GM12878 (cell line): ENCODE measurements around the gene TAPBPL. TPM values are rescaled to one million over a fixed set of nuclear protein-coding genes. Genes with fewer than 3 reads are reported as not detected.

Experiments
- DPF2 ChIP-seq: fragments of 450-650 bp; IDR thresholded peaks from 2 replicates; pipeline ENCODE4 v1.6.1; 2017; ENCODE audit warnings: mild to moderate bottlenecking
- IKZF2 ChIP-seq, 2 experiments: fragments of 450-650 bp; IDR thresholded peaks; 2 replicates each; pipeline ENCODE4 v1.6.1; 2017; ENCODE audit warnings: mild to moderate bottlenecking in 2 of 2, moderate library complexity in 2 of 2
- KLF5 ChIP-seq: fragments of 450-650 bp; IDR thresholded peaks from 2 replicates; pipeline ENCODE4 v1.6.1; 2014; ENCODE audit warnings: mild to moderate bottlenecking; ENCODE audit not compliant: partially characterized antibody
- LARP7 ChIP-seq: fragments of 450-650 bp; IDR thresholded peaks from 2 replicates; pipeline ENCODE4 v1.6.1; 2017; ENCODE audit warnings: mild to moderate bottlenecking
- MYB ChIP-seq: fragments of 150-350 bp; IDR thresholded peaks from 2 replicates; pipeline ENCODE4 v1.6.1; 2014; ENCODE audit warnings: mild to moderate bottlenecking, low read depth, low read length, borderline replicate concordance
- PAX5 ChIP-seq: IDR thresholded peaks from 2 replicates; pipeline ENCODE4 v1.6.1; 2011; ENCODE audit warnings: low read depth, low read length, borderline replicate concordance
- SMAD1 ChIP-seq: fragments of 450-650 bp; IDR thresholded peaks from 2 replicates; pipeline ENCODE4 v1.6.1; 2018; ENCODE audit warnings: mild to moderate bottlenecking, low read depth; ENCODE audit not compliant: partially characterized antibody
- SMAD5 ChIP-seq: IDR thresholded peaks from 2 replicates; pipeline ENCODE4 v1.6.1; 2016; ENCODE audit warnings: antibody characterized with exemption, low read depth
- YBX1 ChIP-seq: fragments of 450-650 bp; IDR thresholded peaks from 2 replicates; pipeline ENCODE4 v1.6.1; 2016; ENCODE audit warnings: antibody characterized with exemption
- polyA plus RNA-seq, 11 experiments: library from polyadenylated mRNA; depleted of rRNA in 4 of 11; unstranded in 6 of 11; stranded (reverse) in 5 of 11; fragments of >200 nt; fragmentation: Nextera tagmentation in 4 of 11; fragmentation: Illumina TruSeq in 1 of 11; extraction: Ambion mirVana in 4 of 11; extraction: Trizol in 1 of 11; gene quantifications; 1 replicate in 1 of 11; 2 replicates in 10 of 11; pipeline versions ENCODE4 v1.2.1 to v1.2.3, GENCODE V29; 2011 to 2016; ENCODE audit warnings: inconsistent platforms in 2 of 11, missing spikeins in 2 of 11, low read depth in 1 of 11
- total RNA-seq, 4 experiments: library from RNA; depleted of rRNA in 3 of 4; stranded (reverse); fragments of >200 nt in 3 of 4; fragmentation: Illumina TruSeq in 1 of 4; extraction: Trizol in 1 of 4; gene quantifications; 2 replicates each; pipeline versions ENCODE4 v1.2.1 to v1.2.3, GENCODE V29; 2013 to 2021
- TF ChIP-seq, protein P1 (sequence below): fragments of 450-650 bp; IDR thresholded peaks from 2 replicates; pipeline ENCODE4 v1.6.1; 2017; ENCODE audit warnings: mild to moderate bottlenecking, moderate library complexity

The TAPBPL gene
- total and polyA plus RNA-seq, 10 of the 15 experiments (the other 5 are each of a cell fraction or from before 2014, with no cell fraction given), result 12.4 to 45.0 (median 29.9) TPM

GRCh38 chr12:6425590-6426531 is 26.0 kb upstream of the TAPBPL start (continued):
- TF ChIP-seq PAX5 (peak; percentile 85; the same call in 1 of the 2 replicates), LARP7 (0 out of 2 replicates have a peak, but pooled peaks have one; percentile 26), IKZF2 (IDR thresholded peaks at IDR 0.05) (peak; percentile 42 to 60; a peak in 2 of 4 replicates), YBX1 (no peak), SMAD5 (0 out of 2 replicates have a peak, but pooled peaks have one; percentile 2), KLF5 (no peak), MYB (no peak), DPF2 (0 out of 2 replicates have a peak, but pooled peaks have one; percentile 26), SMAD1 (peak; percentile 36)
- TF ChIP-seq, protein P1, sequence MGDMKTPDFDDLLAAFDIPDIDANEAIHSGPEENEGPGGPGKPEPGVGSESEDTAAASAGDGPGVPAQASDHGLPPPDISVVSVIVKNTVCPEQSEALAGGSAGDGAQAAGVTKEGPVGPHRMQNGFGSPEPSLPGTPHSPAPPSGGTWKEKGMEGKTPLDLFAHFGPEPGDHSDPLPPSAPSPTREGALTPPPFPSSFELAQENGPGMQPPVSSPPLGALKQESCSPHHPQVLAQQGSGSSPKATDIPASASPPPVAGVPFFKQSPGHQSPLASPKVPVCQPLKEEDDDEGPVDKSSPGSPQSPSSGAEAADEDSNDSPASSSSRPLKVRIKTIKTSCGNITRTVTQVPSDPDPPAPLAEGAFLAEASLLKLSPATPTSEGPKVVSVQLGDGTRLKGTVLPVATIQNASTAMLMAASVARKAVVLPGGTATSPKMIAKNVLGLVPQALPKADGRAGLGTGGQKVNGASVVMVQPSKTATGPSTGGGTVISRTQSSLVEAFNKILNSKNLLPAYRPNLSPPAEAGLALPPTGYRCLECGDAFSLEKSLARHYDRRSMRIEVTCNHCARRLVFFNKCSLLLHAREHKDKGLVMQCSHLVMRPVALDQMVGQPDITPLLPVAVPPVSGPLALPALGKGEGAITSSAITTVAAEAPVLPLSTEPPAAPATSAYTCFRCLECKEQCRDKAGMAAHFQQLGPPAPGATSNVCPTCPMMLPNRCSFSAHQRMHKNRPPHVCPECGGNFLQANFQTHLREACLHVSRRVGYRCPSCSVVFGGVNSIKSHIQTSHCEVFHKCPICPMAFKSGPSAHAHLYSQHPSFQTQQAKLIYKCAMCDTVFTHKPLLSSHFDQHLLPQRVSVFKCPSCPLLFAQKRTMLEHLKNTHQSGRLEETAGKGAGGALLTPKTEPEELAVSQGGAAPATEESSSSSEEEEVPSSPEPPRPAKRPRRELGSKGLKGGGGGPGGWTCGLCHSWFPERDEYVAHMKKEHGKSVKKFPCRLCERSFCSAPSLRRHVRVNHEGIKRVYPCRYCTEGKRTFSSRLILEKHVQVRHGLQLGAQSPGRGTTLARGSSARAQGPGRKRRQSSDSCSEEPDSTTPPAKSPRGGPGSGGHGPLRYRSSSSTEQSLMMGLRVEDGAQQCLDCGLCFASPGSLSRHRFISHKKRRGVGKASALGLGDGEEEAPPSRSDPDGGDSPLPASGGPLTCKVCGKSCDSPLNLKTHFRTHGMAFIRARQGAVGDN, result peak; percentile 91
- TF ChIP-seq, all 136 proteins: peak for 15
